ENCODE data around the gene FAM156B.
"Not testable (repeated sequence)": the region's sequence is repeated elsewhere in the genome, so short reads cannot be mapped to it uniquely, and the experiment has no call there.

FAM156B gene

GRCh38 chrX:52896855-52897709, at the start of gene FAM156B:
TSS of gene FAM156B (plus strand) at chrX:52897330. CDS start at chrX:52907226, 9,896 bp downstream.
- not testable (repeated sequence) for DNase-seq

- DNase-seq: no peak
Observed at GRCh38 chrX:52852110-52852860, 44.8 kb upstream of the FAM156B start.

- DNase-seq: not testable (repeated sequence)
Observed at GRCh38 chrX:52856991-52857525, 40.1 kb upstream of the FAM156B start.

- DNase-seq: no peak
Observed at GRCh38 chrX:52865343-52865998, 31.7 kb upstream of the FAM156B start.

DNA sequence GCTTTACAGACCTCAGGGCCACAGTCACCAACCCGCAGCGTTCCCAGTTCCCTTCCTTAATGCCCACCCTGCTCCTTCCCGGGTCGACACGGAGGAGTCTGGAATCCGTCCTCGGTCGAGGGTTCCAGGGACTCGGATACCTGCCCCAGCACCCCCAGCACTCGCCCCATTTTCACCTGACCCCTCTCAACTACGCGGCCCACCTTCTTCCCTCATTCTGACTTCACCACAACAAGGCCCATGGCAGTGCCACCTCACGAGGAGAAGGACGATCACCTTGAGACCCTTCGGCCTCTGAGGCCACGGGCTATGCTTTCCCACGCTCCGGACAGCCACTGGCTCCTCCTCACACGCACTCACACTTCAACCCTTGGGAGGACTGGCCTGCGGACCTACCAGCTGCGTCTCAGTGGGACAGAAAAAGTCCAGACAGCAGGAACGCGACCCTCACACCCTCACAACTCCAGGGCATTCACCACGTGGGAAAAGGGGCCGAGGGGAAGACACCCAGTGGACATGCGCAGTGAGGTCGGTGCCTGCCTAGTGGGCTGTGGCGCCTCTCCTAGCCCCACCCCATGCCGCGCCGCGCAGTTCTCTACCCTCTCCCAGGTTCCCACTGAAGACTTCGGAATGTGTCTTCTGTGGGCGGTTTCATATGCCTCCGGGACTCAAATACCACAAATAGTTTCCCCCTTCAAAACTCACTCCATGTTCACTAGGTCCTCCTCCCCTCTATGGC, 29.4 kb upstream of the FAM156B start, which contains the start of gene XAGE3:
TSS of gene XAGE3 (minus strand) at position 474 of the 739 bp plus-strand sequence. CDS start 950 bp downstream, outside the sequence.
- no peak for DNase-seq

- DNase-seq: no peak
Observed at GRCh38 chrX:52870046-52870445, 27.1 kb upstream of the FAM156B start.

DNA sequence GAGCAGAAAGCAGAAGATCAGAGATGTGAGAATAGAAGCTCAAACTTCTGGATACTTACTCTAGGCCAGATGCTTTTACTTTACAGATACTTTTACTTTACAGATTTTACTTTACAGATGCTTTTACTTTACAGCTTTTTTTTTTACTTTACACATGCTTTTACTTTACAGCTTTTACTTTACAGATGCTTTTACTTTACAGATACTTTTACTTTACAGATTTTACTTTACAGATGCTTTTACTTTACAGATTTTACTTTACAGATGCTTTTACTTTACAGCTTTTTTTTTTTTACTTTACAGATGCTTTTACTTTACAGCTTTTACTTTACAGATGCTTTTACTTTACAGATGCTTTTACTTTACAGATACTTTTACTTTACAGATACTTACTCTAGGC, 23.3 kb upstream of the FAM156B start:
- not testable (repeated sequence) for DNase-seq

- no peak for DNase-seq
Observed at GRCh38 chrX:52874661-52875060, 22.5 kb upstream of the FAM156B start.

DNA sequence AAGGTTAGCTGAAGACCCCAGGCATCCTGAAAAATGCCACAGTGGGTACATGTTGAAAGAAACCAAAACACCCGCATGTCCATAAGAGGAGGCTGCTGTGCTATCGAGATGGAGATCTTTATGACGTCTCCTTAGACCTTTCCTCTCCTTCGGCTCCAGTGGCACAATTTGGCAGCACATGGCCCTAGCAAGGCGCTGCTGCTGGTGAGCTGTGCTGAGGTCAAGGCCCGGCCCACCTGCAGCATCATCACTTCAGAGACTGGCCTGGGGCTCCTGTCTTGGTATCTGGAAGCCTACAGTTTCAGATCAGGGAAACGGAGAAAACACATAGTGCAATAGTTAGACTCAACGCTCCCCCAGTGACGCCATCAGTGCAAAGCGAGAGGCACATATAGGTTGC, 21.7 kb upstream of the FAM156B start:
- DNase-seq: not testable (repeated sequence)

DNA sequence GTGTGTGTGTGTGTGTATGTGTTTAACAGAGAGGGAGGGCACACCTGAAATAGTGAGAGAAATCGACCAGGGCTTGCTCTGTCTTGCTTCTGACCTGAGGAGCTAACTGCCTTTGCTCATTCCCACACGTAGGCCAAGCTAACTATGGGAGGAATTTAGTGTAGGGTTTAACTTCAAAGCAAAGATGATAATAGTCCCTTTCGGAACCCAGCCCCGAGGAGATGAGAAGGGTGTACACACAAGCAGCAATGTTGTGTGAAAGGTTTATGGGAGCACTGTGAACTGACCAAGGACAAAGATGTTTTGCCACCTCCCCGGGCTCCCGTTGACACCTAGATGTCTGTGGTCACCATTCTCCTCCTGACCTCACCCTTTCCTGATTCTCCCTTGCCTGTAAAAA, 20.7 kb upstream of the FAM156B start:
- DNase-seq: not testable (repeated sequence)

DNA sequence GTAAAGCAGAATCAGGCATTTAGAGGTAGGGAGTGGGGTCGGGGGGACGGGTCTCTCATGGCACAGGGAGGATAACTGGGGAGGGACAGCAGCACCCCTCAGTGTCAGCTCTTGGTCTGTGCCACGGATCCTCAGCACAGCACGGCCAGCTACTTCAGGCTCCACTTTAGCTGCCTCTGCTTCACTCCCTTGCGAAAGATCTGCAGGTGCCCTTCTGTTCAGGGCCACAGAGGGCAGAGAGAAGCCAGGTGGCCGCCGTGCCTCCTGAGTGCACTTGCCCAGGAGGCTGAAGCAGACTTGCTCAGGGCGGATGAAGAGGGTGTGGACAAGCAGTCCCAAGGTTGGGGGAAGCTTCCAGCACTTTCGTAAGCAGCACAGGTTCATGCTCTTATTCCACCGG, 9.7 kb upstream of the FAM156B start:
- DNase-seq: not testable (repeated sequence)

DNA sequence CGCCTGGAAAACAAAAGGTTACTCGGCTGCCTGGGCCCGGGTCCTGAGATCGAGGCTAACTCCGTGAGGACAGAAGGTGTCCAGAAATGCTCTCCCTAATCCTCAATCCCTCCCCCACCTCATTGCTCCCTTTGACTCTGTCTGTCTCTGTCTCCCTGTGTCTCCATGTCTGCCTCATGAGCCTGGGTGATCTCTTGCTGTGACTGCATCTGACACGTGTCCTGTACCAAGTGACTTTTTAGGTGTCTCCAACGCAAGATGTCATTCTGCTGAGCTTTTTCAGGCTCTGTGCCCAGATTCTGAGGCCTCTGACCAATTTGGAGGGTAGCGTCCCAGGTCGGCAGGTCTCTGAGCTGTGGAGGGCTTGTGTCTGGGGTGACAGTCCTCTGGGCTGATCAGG, 9.0 kb upstream of the FAM156B start:
- not testable (repeated sequence) for DNase-seq

DNA sequence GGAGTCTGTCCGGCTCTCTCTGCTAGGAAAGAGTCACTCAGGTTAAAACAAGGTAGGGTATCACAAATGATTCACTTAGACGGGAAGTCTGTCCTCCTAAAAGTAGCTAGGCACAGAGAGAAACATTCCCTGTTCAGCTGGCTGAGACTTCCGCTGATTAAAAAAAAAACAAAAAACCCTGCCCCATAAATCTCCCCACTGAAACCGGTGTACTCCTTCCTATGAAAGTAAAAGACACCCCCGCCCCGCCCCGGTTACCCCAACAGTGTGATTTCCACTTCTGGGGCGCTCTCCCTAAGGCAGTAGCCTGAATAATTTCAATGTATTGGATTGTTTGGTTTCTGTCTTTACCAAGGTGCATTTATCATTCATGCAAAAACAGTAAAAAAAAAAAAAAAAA, 692 bp upstream of the FAM156B start:
- not testable (repeated sequence) for DNase-seq

DNA sequence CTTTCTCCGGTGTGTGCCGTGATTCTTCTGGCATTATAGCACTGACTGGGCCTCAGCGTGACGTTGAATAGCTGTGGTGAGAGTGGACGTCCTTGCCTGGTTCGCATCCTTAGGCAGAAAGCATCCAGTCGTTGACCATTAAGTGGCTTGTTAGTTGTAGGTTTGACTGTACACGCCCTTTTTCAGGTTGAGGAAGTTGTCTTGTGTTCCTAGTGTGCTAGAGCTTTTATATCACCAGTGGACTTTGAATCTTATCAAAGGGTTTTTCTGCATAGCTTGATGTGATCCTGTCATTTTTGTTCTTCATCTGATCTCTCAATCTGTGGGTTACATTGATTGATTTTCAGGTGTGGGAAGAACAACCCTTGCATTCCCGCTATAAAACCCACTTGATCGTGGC, 8.4 kb downstream of the FAM156B start:
- DNase-seq: not testable (repeated sequence)

- DNase-seq: not testable (repeated sequence)
Observed at GRCh38 chrX:52906072-52906471, 8.9 kb downstream of the FAM156B start.

DNA sequence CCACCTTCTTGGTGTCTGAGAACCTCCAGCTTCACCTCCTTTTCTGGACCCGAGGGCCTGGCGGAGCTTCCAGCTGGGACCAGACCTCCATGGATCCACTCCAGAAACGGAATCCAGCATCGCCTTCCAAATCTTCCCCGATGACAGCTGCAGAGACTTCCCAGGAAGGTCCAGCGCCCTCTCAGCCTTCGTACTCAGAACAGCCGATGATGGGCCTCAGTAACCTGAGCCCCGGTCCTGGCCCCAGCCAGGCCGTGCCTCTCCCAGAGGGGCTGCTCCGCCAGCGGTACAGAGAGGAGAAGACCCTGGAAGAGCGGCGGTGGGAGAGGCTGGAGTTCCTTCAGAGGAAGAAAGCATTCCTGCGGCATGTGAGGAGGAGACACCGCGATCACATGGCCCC, 10.0 kb downstream of the FAM156B start:
- not testable (repeated sequence) for DNase-seq

DNA sequence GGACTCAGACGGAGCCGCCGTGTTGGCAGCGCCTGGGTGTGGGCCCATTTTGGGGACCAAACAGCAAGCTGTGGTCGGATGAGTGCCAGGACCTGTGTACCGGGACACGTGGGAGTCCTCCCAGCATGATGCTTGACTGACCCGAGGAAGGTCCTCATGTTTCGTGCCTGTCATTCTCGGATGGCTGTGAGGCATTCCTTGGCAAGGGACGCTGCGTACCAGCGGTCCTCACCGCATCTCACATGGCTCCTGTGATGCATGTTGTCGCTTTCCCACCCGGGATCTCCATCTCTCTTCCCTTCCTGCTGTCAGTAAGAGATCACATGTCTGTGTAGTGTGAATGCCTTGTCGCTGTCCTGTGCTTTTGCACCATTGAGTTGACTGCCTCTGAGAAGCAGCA, 10.8 kb downstream of the FAM156B start:
- DNase-seq: not testable (repeated sequence)

DNA sequence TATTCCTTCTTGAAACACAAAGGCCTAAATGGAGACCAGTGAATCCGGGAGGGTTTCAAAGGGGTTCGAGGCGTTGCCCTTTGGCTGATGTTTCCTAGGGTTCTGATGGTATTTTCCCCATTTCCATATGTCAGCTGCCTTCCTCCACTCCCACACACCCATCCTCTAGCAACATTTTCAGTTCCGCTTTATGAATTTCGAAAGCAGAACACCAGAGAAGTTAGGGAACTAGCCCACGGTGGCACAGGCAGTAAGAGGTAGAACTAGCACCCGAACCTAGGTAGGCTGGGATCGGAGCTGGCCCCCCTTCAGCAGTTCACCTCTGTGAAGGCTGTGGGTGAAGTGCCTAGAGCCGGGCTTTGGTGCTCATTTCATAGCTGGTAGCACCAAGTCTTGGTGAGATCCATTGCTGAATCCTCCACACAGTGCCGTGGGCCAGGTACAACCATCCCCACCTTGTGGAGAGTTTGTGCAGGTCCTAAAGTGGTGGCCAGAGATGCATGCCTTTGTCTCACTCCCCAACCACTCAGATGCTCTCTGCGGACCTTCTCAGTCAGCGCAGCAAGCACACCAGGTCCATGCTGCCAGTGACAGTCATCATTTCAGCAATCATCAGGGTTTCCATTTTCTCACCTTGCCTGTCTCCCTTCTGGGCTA, 12.3 kb downstream of the FAM156B start:
- DNase-seq: not testable (repeated sequence)

- DNase-seq: not testable (repeated sequence)
Observed at GRCh38 chrX:52913681-52914080, 16.6 kb downstream of the FAM156B start.

GRCh38 chrX:52914704-52915103, 17.6 kb downstream of the FAM156B start:
- not testable (repeated sequence) for DNase-seq

DNA sequence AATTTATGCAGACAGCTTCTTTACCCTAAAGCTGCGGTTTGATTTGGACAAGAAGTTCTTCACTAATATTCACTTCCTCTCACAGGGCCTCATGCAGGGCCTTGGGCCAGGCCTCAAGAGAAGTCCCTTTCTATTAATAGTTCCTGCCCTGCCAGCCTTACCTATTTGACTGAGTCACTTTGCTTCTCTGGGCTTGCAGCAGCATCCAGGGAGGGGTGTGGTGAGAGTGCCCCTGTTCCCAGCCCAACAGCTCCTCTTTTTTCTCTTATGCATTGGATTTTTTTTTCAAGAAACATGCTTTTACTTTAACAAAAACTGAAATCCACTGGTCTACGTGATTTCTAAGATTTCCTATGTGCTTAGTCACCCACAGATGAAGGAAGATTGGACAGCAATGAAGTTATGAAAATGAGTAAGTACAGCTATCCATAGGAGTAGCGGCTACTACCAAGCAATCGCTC, 26.7 kb downstream of the FAM156B start:
- no peak for DNase-seq
